WTC11 (cell line): ENCODE measurements around the gene RTKN. TPM values are rescaled to one million over a fixed set of nuclear protein-coding genes. Genes with fewer than 3 reads are reported as not detected.
"Not testable (repeated sequence)": the region's sequence is repeated elsewhere in the genome, so short reads cannot be mapped to it uniquely, and the experiment has no call there.

Source experiments
- ATAC-seq: fragments of 200-7000 bp; cut with Tn5 transposase; 2 replicates; pipeline ENCODE4 v1.10.0; 2021; ENCODE audit warnings: mild to moderate bottlenecking, moderate library complexity
- CTCF ChIA-PET: fragments of 300-600 bp; sonication (Branson Sonifier 250); formaldehyde crosslinking; loops from one replicate; lab custom pipeline; 2021; ENCODE audit warnings: antibody characterized with exemption; lab: Charles Lee
- POLR2A ChIA-PET: fragments of 350-600 bp; sonication (Branson Sonifier 250); formaldehyde crosslinking; loops from one replicate; lab custom pipeline; 2021; ENCODE audit warnings: antibody characterized with exemption; lab: Charles Lee
- DNase-seq: peaks from one replicate; pipeline ENCODE4 v3.0.0; 2021; ENCODE audit warnings: low spot score
- H3K27ac Mint-ChIP-seq: 2 replicates; pipeline ENCODE4 v1.8.0; 2021; ENCODE audit warnings: mixed read lengths
- H3K27me3 Mint-ChIP-seq: 2 replicates; pipeline ENCODE4 v1.8.0; 2021; ENCODE audit warnings: low read depth, mild to moderate bottlenecking, moderate library complexity, mixed read lengths
- H3K36me3 Mint-ChIP-seq: 2 replicates; pipeline ENCODE4 v1.8.0; 2021; ENCODE audit warnings: mixed read lengths
- H3K4me1 Mint-ChIP-seq: 2 replicates; pipeline ENCODE4 v1.8.0; 2022; ENCODE audit warnings: mixed read lengths
- H3K4me3 Mint-ChIP-seq: 2 replicates; pipeline ENCODE4 v1.8.0; 2021; ENCODE audit warnings: mild to moderate bottlenecking, moderate library complexity, mixed read lengths
- H3K9me3 Mint-ChIP-seq: 2 replicates; pipeline ENCODE4 v1.8.0; 2021; ENCODE audit warnings: mixed read lengths
- CREM ChIP-seq: sonication (generic); formaldehyde crosslinking; IDR thresholded peaks from 2 replicates; pipeline ENCODE4 v1.8.1; 2022; ENCODE audit warnings: mild to moderate bottlenecking, missing genetic modification reagents, moderate library complexity
- ETV6 ChIP-seq: sonication (generic); formaldehyde crosslinking; IDR thresholded peaks from 2 replicates; pipeline ENCODE4 v1.8.1; 2022; ENCODE audit warnings: mild to moderate bottlenecking, missing genetic modification reagents
- HMGA2 ChIP-seq: fragments of 250-450 bp; sonication (Bioruptor Pico); IDR thresholded peaks from 2 replicates; pipeline ENCODE4 v1.4.0; 2021; ENCODE audit warnings: mild to moderate bottlenecking, moderate library complexity
- MXD4 ChIP-seq: fragments of 250-450 bp; sonication (Bioruptor Pico); IDR thresholded peaks from 2 replicates; pipeline ENCODE4 v1.8.0; 2021; ENCODE audit warnings: mild to moderate bottlenecking, moderate library complexity, borderline replicate concordance
- RORB ChIP-seq: fragments of 250-450 bp; sonication (Bioruptor Pico); IDR thresholded peaks from 2 replicates; pipeline ENCODE4 v1.9.0; 2021; ENCODE audit warnings: mild to moderate bottlenecking
- SOX15 ChIP-seq: fragments of 250-450 bp; sonication (Bioruptor Pico); IDR thresholded peaks from 2 replicates; pipeline ENCODE4 v1.9.0; 2021; ENCODE audit warnings: mild to moderate bottlenecking
- TEAD1 ChIP-seq: sonication (generic); formaldehyde crosslinking; IDR thresholded peaks from 2 replicates; pipeline ENCODE4 v1.8.0; 2022; ENCODE audit warnings: mild to moderate bottlenecking, missing genetic modification reagents
- TEAD4 ChIP-seq: sonication (generic); formaldehyde crosslinking; IDR thresholded peaks from 2 replicates; pipeline ENCODE4 v1.8.0; 2022; ENCODE audit warnings: mild to moderate bottlenecking, missing genetic modification reagents
- TP53 ChIP-seq: sonication (generic); formaldehyde crosslinking; IDR thresholded peaks from 2 replicates; pipeline ENCODE4 v1.8.1; 2023; ENCODE audit warnings: mild to moderate bottlenecking, missing genetic modification reagents
- ZNF121 ChIP-seq: sonication (generic); formaldehyde crosslinking; IDR thresholded peaks from 2 replicates; pipeline ENCODE4 v1.8.0; 2023; ENCODE audit warnings: missing genetic modification reagents
- ZNF396 ChIP-seq: fragments of 250-450 bp; sonication (Bioruptor Pico); IDR thresholded peaks from 2 replicates; pipeline ENCODE4 v1.8.0; 2021; ENCODE audit warnings: mild to moderate bottlenecking, moderate library complexity, borderline replicate concordance
- total RNA-seq: library from RNA; stranded (reverse); gene quantifications from 3 replicates; pipeline ENCODE4 v1.2.3, GENCODE V29; 2021
- TF ChIP-seq, protein P1 (sequence below): sonication (generic); formaldehyde crosslinking; IDR thresholded peaks from 2 replicates; pipeline ENCODE4 v1.8.1; 2023; ENCODE audit warnings: mild to moderate bottlenecking, missing genetic modification reagents, borderline replicate concordance
- TF ChIP-seq, protein P2 (sequence below): fragments of 250-450 bp; sonication (Bioruptor Pico); IDR thresholded peaks from 2 replicates; pipeline ENCODE4 v1.9.0; 2021; ENCODE audit warnings: mild to moderate bottlenecking
- TF ChIP-seq, protein P3 (sequence below): fragments of 200-600 bp; IDR thresholded peaks from 2 replicates; pipeline ENCODE4 v1.8.0; 2022; ENCODE audit warnings: antibody characterized with exemption
- TF ChIP-seq, protein P4 (sequence below): sonication (generic); formaldehyde crosslinking; IDR thresholded peaks from 2 replicates; pipeline ENCODE4 v1.8.0; 2023; ENCODE audit warnings: missing genetic modification reagents

RTKN gene
- total RNA-seq, 1 experiment from 2014 or later, result 80.1 TPM

DNA sequence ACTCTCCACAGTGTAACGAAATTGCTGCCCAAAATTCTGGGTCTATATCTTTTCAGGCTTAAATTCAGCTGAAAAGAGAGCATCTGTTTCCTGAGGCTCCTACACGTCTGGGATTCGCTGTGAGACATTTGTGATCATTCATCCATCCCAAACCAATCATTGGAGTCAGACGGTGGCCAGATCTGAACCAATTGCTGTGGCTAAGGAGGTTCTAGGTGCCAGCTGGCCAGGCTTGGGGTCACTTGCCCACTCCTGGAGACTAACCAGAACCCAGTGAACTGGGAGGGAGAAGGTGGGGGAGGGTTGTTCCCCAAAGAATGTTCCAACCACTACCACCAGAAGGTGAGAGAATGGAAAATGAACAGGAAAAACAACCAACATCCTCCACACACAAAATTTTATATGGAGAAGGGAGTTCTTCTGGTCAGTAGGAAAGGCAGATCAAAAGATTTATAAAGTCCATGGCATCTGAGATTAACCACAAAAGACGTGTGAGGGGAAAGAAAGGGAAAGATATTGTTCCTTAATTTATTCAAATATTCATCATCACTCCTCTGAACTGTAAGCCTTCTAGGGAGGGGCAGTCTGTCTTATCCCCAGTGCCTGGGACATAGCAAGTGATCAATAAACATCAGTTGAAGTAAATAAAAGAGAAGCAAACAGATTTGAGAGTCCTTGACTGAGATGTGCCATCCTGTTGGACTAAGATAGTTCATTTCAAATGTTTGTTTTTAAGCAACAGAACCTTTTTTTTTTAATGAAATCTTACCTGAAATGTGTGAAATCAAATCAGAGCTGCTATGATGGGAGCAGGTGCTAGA, 3.0 kb upstream of the RTKN start:
- ChIA-PET CTCF (interaction anchor here (0.8 to 1.1 kb wide), 2 partner anchors 53 to 110 kb away, joined by 3 to 4 read pairs; no protein-coding TSS in a partner anchor), POLR2A (interaction anchor here (1.4 kb wide), 1 partner anchor 14 kb away, joined by 3 read pairs; the partner anchor contains the start of gene WBP1)
- H3K27me3 Mint-ChIP-seq, result peaks cover 16% of the 10 kb centered on the region
- no peak overlapping the region for H3K4me3 Mint-ChIP-seq
- H3K27ac Mint-ChIP-seq, result no peak overlapping the region; the same call in 1 of the 2 replicates
- H3K4me1 Mint-ChIP-seq, result peaks cover 14% of the 10 kb centered on the region
- DNase-seq, result no peak
- no peak for ATAC-seq
- H3K9me3 Mint-ChIP-seq, result no peaks in the 10 kb centered on the region
- TF ChIP-seq RORB, result no peak
- TF ChIP-seq, protein P1, sequence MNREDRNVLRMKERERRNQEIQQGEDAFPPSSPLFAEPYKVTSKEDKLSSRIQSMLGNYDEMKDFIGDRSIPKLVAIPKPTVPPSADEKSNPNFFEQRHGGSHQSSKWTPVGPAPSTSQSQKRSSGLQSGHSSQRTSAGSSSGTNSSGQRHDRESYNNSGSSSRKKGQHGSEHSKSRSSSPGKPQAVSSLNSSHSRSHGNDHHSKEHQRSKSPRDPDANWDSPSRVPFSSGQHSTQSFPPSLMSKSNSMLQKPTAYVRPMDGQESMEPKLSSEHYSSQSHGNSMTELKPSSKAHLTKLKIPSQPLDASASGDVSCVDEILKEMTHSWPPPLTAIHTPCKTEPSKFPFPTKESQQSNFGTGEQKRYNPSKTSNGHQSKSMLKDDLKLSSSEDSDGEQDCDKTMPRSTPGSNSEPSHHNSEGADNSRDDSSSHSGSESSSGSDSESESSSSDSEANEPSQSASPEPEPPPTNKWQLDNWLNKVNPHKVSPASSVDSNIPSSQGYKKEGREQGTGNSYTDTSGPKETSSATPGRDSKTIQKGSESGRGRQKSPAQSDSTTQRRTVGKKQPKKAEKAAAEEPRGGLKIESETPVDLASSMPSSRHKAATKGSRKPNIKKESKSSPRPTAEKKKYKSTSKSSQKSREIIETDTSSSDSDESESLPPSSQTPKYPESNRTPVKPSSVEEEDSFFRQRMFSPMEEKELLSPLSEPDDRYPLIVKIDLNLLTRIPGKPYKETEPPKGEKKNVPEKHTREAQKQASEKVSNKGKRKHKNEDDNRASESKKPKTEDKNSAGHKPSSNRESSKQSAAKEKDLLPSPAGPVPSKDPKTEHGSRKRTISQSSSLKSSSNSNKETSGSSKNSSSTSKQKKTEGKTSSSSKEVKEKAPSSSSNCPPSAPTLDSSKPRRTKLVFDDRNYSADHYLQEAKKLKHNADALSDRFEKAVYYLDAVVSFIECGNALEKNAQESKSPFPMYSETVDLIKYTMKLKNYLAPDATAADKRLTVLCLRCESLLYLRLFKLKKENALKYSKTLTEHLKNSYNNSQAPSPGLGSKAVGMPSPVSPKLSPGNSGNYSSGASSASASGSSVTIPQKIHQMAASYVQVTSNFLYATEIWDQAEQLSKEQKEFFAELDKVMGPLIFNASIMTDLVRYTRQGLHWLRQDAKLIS (CRISPR knock-in tag), result no peak
- TF ChIP-seq, protein P2, sequence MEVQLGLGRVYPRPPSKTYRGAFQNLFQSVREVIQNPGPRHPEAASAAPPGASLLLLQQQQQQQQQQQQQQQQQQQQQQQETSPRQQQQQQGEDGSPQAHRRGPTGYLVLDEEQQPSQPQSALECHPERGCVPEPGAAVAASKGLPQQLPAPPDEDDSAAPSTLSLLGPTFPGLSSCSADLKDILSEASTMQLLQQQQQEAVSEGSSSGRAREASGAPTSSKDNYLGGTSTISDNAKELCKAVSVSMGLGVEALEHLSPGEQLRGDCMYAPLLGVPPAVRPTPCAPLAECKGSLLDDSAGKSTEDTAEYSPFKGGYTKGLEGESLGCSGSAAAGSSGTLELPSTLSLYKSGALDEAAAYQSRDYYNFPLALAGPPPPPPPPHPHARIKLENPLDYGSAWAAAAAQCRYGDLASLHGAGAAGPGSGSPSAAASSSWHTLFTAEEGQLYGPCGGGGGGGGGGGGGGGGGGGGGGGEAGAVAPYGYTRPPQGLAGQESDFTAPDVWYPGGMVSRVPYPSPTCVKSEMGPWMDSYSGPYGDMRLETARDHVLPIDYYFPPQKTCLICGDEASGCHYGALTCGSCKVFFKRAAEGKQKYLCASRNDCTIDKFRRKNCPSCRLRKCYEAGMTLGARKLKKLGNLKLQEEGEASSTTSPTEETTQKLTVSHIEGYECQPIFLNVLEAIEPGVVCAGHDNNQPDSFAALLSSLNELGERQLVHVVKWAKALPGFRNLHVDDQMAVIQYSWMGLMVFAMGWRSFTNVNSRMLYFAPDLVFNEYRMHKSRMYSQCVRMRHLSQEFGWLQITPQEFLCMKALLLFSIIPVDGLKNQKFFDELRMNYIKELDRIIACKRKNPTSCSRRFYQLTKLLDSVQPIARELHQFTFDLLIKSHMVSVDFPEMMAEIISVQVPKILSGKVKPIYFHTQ (CRISPR knock-in tag), result no peak
- TF ChIP-seq TEAD1 (CRISPR knock-in tag), result no peak
- TF ChIP-seq MXD4 (CRISPR knock-in tag), result no peak
- TF ChIP-seq CREM (CRISPR knock-in tag), result no peak
- H3K36me3 Mint-ChIP-seq, result no peaks in the 10 kb centered on the region

DNA sequence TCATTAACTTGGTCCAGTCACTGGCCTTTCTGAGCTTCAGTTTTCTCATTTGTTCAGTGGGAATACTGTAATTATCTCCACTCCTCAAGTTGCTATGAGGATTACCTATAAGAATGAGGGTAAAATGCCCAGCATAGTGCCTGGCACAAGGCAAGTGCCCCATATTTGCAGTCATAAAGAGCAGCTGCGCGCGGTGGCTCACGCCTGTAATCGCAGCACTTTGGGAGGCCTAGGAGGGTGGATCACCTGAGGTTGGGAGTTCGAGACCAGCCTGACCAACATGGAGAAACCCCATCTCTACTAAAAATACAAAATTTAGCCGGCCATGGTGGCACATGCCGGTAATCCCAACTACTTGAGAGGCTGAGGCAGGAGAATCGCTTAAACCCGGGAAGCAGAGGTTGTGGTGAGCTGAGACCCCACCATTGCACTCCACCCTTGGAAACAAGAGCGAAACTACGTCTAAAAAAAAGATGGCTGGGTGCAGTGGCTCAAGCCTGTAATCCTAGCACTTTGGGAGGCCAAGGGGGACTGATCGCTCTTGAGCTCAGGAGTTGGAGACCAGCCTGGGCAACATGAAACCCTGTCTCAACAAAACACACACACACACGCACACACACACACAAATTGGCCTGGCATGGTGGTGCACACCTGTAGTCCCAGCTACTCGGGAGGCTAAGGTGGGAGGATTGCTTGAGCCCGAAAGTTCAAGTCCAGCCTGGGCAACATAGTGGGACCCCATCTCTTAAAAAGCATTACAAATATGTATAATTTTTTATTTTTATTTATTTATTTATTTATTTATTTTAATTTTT, 953 bp upstream of the RTKN start:
- POLR2A ChIA-PET, result interaction anchor here (0.7 to 1.4 kb wide), 4 partner anchors 14 to 52 kb away, joined by 3 to 7 read pairs (median 4); partner anchors contain the start of gene WBP1
- TF ChIP-seq ZNF121 (CRISPR knock-in tag) (peak; percentile 80; the same call in 1 of the 2 replicates), HMGA2 (CRISPR knock-in tag) (peak; percentile 16; the same call in 1 of the 2 replicates)
- Mint-ChIP-seq H3K4me1 (peaks cover 33% of the 10 kb centered on the region), H3K27me3 (peaks cover 15% of the 10 kb centered on the region), H3K4me3 (peak overlapping the region; percentile 99), H3K27ac (peak overlapping the region; percentile 98)
- CTCF ChIA-PET, result interaction anchor here (0.6 to 2.0 kb wide), 4 partner anchors 10 to 40 kb away, joined by 3 to 5 read pairs (median 4); partner anchors contain the start of genes CCDC142, INO80B, TTC31 and WBP1
- H3K9me3 Mint-ChIP-seq, ATAC-seq, H3K36me3 Mint-ChIP-seq, DNase-seq: not testable (repeated sequence)

DNA sequence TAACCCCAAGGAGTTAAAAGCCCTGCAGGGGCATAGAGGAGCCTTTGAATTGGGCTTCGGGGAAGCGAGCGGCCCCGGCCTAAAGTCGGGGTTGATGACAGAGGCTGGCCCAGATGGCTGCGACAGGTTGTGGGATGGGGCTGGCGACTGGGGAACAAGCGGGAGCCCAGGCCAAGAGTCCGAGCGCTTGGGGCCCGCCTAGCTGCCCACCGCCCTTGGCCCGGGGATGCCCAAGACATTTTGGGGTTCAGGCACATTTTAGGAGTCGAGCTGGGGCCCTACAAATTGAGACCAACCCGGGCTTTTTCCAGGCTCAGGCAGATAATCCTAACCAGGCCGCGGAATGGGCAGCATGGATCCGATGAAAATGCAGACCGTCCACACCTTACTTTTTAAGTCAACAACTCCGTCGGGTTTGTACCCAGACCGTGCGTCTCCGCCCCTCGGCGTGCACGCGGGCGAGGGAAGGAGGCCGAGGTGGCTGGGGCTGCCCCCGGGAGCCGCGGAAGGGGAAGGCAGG, 507 bp downstream of the RTKN start:
- peak; percentile 42 for DNase-seq
- ATAC-seq, result peak; percentile 2
- TF ChIP-seq SOX15 (CRISPR knock-in tag) (no peak), ETV6 (CRISPR knock-in tag) (0 out of 2 replicates have a peak, but pooled peaks have one; percentile 7), TP53 (CRISPR knock-in tag) (no peak), TEAD4 (CRISPR knock-in tag) (0 out of 2 replicates have a peak, but pooled peaks have one; percentile 11), ZNF396 (CRISPR knock-in tag) (no peak)
- TF ChIP-seq, protein P3, sequence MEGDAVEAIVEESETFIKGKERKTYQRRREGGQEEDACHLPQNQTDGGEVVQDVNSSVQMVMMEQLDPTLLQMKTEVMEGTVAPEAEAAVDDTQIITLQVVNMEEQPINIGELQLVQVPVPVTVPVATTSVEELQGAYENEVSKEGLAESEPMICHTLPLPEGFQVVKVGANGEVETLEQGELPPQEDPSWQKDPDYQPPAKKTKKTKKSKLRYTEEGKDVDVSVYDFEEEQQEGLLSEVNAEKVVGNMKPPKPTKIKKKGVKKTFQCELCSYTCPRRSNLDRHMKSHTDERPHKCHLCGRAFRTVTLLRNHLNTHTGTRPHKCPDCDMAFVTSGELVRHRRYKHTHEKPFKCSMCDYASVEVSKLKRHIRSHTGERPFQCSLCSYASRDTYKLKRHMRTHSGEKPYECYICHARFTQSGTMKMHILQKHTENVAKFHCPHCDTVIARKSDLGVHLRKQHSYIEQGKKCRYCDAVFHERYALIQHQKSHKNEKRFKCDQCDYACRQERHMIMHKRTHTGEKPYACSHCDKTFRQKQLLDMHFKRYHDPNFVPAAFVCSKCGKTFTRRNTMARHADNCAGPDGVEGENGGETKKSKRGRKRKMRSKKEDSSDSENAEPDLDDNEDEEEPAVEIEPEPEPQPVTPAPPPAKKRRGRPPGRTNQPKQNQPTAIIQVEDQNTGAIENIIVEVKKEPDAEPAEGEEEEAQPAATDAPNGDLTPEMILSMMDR, result no peak
- TF ChIP-seq, protein P4, sequence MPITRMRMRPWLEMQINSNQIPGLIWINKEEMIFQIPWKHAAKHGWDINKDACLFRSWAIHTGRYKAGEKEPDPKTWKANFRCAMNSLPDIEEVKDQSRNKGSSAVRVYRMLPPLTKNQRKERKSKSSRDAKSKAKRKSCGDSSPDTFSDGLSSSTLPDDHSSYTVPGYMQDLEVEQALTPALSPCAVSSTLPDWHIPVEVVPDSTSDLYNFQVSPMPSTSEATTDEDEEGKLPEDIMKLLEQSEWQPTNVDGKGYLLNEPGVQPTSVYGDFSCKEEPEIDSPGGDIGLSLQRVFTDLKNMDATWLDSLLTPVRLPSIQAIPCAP (CRISPR knock-in tag), result peak; percentile 2; the same call in 1 of the 2 replicates
- H3K9me3 Mint-ChIP-seq, result no peaks in the 10 kb centered on the region
- peaks cover 41% of the 10 kb centered on the region for H3K4me1 Mint-ChIP-seq
- H3K27me3 Mint-ChIP-seq, result peaks cover 12% of the 10 kb centered on the region
- POLR2A ChIA-PET, result interaction anchor here (1.3 to 2.5 kb wide), 5 partner anchors 15 to 146 kb away, joined by 3 to 29 read pairs (median 7); partner anchors contain the start of genes C2orf81, WBP1 and WDR54
- H3K4me3 Mint-ChIP-seq, result peak overlapping the region; percentile 99
- no peaks in the 10 kb centered on the region for H3K36me3 Mint-ChIP-seq
- peak overlapping the region; percentile 100 for H3K27ac Mint-ChIP-seq
- CTCF ChIA-PET, result interaction anchor here (1.1 to 1.8 kb wide), 4 partner anchors 13 to 191 kb away, joined by 3 to 7 read pairs (median 5); no protein-coding TSS in a partner anchor
